ENCODE measurements around the gene SYT2. TPM values are rescaled to one million over a fixed set of nuclear protein-coding genes. Genes with fewer than 3 reads are reported as not detected.

The SYT2 gene
- total and polyA plus RNA-seq, 12 donors = under 0.01 to 0.07 (median 0.02) TPM; not detected in 9

GRCh38 chr1:202691816-202692215 is 18.4 kb downstream of the SYT2 start:
- ATAC-seq (no peak), DNase-seq (no peak)
- intact Hi-C loops (cut with DNase I) = no loop called here
- Histone ChIP-seq H3K9me3 (no peaks in the 10 kb centered on the region), H3K36me3 (no peaks in the 10 kb centered on the region), H3K27me3 (peaks cover 0 to 91% (median 60%) of the 10 kb centered on the region in 7 donors), H3K4me1 (no peaks in the 10 kb centered on the region), H3K27ac (no peak overlapping the region), H3K4me3 (no peak overlapping the region)
- no peak for TF ChIP-seq CTCF (IDR thresholded peaks at IDR 0.05)
- WGBS, 2 donors = 51 to 53% methylated on average over 2 of the region's 2 CpGs

GRCh38 chr1:202689493-202690342 is 20.5 kb downstream of the SYT2 start:
- WGBS, 2 donors = 66 to 73% methylated on average over 9 of the region's 9 CpGs
- DNase-seq = no peak
- Histone ChIP-seq H3K36me3 (no peaks in the 10 kb centered on the region), H3K4me1 (no peaks in the 10 kb centered on the region), H3K9me3 (no peaks in the 10 kb centered on the region), H3K4me3 (no peak overlapping the region), H3K27ac (no peak overlapping the region), H3K27me3 (peaks cover 0 to 91% (median 55%) of the 10 kb centered on the region in 7 donors)
- ATAC-seq = no peak
- no peak for TF ChIP-seq CTCF (IDR thresholded peaks at IDR 0.05)
- intact Hi-C loops (cut with DNase I) = no loop called here

- TF ChIP-seq CTCF (IDR thresholded peaks at IDR 0.05) = no peak
- H3K4me1 ChIP-seq = no peaks in the 10 kb centered on the region
- H3K9me3 ChIP-seq = no peaks in the 10 kb centered on the region
- no peak overlapping the region for H3K4me3 ChIP-seq
- intact Hi-C loops (cut with DNase I) = no loop called here
- no peak for ATAC-seq
- H3K27me3 ChIP-seq = peaks cover 0 to 91% (median 52%) of the 10 kb centered on the region in 7 donors
- WGBS, 2 donors = 71 to 73% methylated on average over 3 of the region's 3 CpGs
- no peak for DNase-seq
- no peak overlapping the region for H3K27ac ChIP-seq
- no peaks in the 10 kb centered on the region for H3K36me3 ChIP-seq
Measured at GRCh38 chr1:202689082-202689481, 21.2 kb downstream of the SYT2 start.

GRCh38 chr1:202688401-202688800 is 21.9 kb downstream of the SYT2 start:
- Histone ChIP-seq H3K4me3 (no peak overlapping the region), H3K9me3 (no peaks in the 10 kb centered on the region), H3K36me3 (no peaks in the 10 kb centered on the region), H3K4me1 (no peaks in the 10 kb centered on the region), H3K27me3 (peaks cover 0 to 92% (median 54%) of the 10 kb centered on the region in 7 donors), H3K27ac (no peak overlapping the region)
- no peak for TF ChIP-seq CTCF (IDR thresholded peaks at IDR 0.05)
- intact Hi-C loops (cut with DNase I) = no loop called here
- 64 to 72% methylated on average over 7 of the region's 7 CpGs for WGBS, 2 donors
- DNase-seq (no peak), ATAC-seq (no peak)
